Kidney (tissue), 14 donors: ENCODE data around the gene TESPA1. TPM values are rescaled to one million over a fixed set of nuclear protein-coding genes. Genes with fewer than 3 reads are reported as not detected.

Source experiments
- DNase-seq, 5 donors: peaks; one replicate each; pipeline ENCODE4 v3.0.0-alpha.2; 2013 to 2020
- FAIRE-seq: peaks from 2 replicates; lab custom pipeline; 2012; peaks lifted over from hg19 to GRCh38; lab: Jason Lieb, UNC
- H3K27ac ChIP-seq, 2 donors: one replicate each; pipeline ENCODE4 v1.7.0; 2013; ENCODE audit warnings: low read depth in 2 of 2, low read length in 2 of 2, inconsistent platforms in 1 of 2
- H3K27me3 ChIP-seq: one replicate; pipeline ENCODE4 v1.7.1; 2013; ENCODE audit warnings: low read length, inconsistent platforms; ENCODE audit not compliant: control insufficient read depth, insufficient read depth
- H3K36me3 ChIP-seq, 3 donors: one replicate each; pipeline versions ENCODE4 v1.7.0 to v1.7.1; 2013; ENCODE audit warnings: low read length in 3 of 3, control low read depth in 1 of 3, inconsistent platforms in 1 of 3; ENCODE audit not compliant: insufficient read depth in 3 of 3, control insufficient read depth in 2 of 3
- H3K4me1 ChIP-seq, 3 donors: one replicate each; pipeline versions ENCODE4 v1.7.0 to v1.7.1; 2013; ENCODE audit warnings: low read length in 3 of 3, inconsistent platforms in 1 of 3, low read depth in 1 of 3; ENCODE audit not compliant: control insufficient read depth in 2 of 3, insufficient read depth in 2 of 3
- H3K4me3 ChIP-seq, 3 donors: one replicate each; pipeline versions ENCODE4 v1.7.0 to v1.8.1; 2013; ENCODE audit warnings: low read length in 3 of 3, control low read depth in 1 of 3, inconsistent platforms in 1 of 3
- H3K9ac ChIP-seq, 3 donors: one replicate each; pipeline versions ENCODE4 v1.7.0 to v1.7.1; 2013; ENCODE audit warnings: low read length in 3 of 3, control low read depth in 1 of 3, inconsistent platforms in 1 of 3
- H3K9me3 ChIP-seq, 3 donors: one replicate each; pipeline versions ENCODE4 v1.7.0 to v1.7.1; 2013; ENCODE audit warnings: low read length in 3 of 3, control low read depth in 1 of 3, inconsistent platforms in 1 of 3; ENCODE audit not compliant: control insufficient read depth in 2 of 3, insufficient read depth in 1 of 3
- intact Hi-C: fragments of 100-400 bp; cut with DNase I; formaldehyde crosslinking; loops from one replicate; pipeline ENCODE4 v1.11.1; 2022
- polyA plus RNA-seq: library from polyadenylated mRNA; stranded (reverse); fragments of 350-450 nt; fragmentation: Illumina TruSeq; extraction: RNeasy Lipid Tissue Mini Kit (QIAGEN cat#74804); gene quantifications from one replicate; pipeline ENCODE4 v1.2.3, GENCODE V29; 2014; ENCODE audit warnings: low read depth, low replicate concordance; ENCODE audit not compliant: insufficient read depth
- total RNA-seq: library from RNA; stranded (reverse); fragmentation: NEBNext Ultra II Directional; extraction: Animal tissue kit (Norgen Biotek cat#: 25700); gene quantifications from one replicate; pipeline ENCODE4 v1.2.1, GENCODE V29; 2021
- TF ChIP-seq, protein P1 (sequence below): IDR thresholded peaks from 3 replicates; pipeline ENCODE4 v1.5.1; 2012; ENCODE audit warnings: mild to moderate bottlenecking, moderate library complexity, borderline replicate concordance; ENCODE audit not compliant: insufficient read depth; ENCODE audit errors: extremely low read depth
- donor health status: control.
- donor health status: control.
- donor health status: control.
- donor health status: control.
- donor health status: control.
- donor health status: DM: yes; HTN: yes; CAD: no.
- donor health status: Normal renal cell carcinoma (clear cell type).

TESPA1 gene
- total and polyA plus RNA-seq, 2 donors from 2014 or later, result 4.9 TPM; not detected in 1

DNA sequence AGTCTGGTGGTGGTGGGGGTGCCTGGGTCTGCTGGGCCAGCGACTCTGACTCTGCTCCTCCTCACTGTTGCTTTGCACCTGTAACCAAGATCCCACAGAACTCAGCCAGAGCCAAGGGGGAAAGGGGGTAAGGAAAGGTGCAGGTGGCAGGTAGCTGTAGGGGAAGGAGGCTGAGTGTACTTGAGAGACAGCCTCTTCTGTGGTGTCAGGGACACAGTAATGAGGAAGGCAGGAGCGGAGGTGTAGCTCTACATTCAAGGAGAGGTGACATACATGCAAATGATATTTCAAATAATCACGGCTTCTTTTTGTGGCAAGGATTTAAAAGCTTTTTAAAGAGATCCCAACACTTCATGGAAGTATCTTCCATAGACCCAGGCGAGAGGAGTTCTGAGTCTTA, 23.4 kb downstream of the TESPA1 start:
- Histone ChIP-seq H3K9ac (no peak overlapping the region), H3K9me3 (no peaks in the 10 kb centered on the region), H3K27me3 (no peaks in the 10 kb centered on the region), H3K4me3 (no peak overlapping the region), H3K4me1 (no peaks in the 10 kb centered on the region), H3K27ac (no peak overlapping the region), H3K36me3 (no peaks in the 10 kb centered on the region)
- DNase-seq (no peak), FAIRE-seq (no peak)
- intact Hi-C loops, result loop anchor here (10.0 kb wide), 1 partner anchor 376 kb away; the partner anchor contains the start of gene PPP1R1A
- TF ChIP-seq, protein P1, sequence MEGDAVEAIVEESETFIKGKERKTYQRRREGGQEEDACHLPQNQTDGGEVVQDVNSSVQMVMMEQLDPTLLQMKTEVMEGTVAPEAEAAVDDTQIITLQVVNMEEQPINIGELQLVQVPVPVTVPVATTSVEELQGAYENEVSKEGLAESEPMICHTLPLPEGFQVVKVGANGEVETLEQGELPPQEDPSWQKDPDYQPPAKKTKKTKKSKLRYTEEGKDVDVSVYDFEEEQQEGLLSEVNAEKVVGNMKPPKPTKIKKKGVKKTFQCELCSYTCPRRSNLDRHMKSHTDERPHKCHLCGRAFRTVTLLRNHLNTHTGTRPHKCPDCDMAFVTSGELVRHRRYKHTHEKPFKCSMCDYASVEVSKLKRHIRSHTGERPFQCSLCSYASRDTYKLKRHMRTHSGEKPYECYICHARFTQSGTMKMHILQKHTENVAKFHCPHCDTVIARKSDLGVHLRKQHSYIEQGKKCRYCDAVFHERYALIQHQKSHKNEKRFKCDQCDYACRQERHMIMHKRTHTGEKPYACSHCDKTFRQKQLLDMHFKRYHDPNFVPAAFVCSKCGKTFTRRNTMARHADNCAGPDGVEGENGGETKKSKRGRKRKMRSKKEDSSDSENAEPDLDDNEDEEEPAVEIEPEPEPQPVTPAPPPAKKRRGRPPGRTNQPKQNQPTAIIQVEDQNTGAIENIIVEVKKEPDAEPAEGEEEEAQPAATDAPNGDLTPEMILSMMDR, result no peak

DNA sequence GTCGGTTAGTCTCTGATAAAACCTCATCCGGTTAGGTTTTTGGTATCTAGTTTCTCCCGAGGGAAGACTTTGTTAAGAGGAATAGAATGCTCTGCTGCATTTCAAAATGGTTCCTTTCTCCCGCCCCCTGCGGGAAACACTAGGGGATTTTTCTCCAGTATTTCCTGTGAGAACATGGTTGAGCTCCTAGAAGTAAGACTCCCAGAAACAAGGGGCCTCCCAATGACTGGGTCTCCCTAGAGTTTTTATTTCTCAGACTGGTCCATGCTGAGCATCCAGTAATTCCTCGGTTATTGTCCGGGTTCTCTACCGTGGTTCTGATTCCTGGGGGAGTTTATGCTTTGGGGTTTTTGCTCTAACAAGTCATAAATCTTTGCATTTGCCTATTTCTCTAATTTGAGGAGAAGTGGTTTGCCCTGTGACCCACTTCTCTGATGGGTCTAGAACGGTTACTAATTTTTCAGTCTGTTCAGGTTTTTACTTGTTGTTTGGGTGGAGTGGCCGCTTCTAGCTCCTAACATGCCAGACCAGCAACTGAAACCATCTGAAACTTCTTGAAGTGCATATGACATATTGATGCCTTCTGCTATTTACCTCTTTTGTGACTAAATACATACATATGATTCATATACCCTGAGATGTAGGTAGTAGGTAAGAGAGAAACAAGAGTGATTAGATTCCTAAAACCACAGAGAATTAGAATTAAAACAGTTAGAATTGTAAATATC, 25.1 kb downstream of the TESPA1 start:
- Histone ChIP-seq H3K9me3 (no peaks in the 10 kb centered on the region), H3K36me3 (no peaks in the 10 kb centered on the region), H3K4me3 (no peak overlapping the region), H3K27ac (no peak overlapping the region), H3K9ac (no peak overlapping the region), H3K27me3 (no peaks in the 10 kb centered on the region), H3K4me1 (no peaks in the 10 kb centered on the region)
- TF ChIP-seq, protein P1, result no peak
- intact Hi-C loops, result loop anchor here (10.0 kb wide), 2 partner anchors 205 to 375 kb away; partner anchors contain the start of gene PPP1R1A
- DNase-seq (no peak), FAIRE-seq (no peak)

- H3K9ac ChIP-seq, result no peak overlapping the region
- no peak overlapping the region for H3K4me3 ChIP-seq
- no peak overlapping the region for H3K27ac ChIP-seq
- no peaks in the 10 kb centered on the region for H3K36me3 ChIP-seq
- H3K4me1 ChIP-seq, result no peaks in the 10 kb centered on the region
- H3K9me3 ChIP-seq, result no peaks in the 10 kb centered on the region
- intact Hi-C loops, result loop anchor here (10.0 kb wide), 1 partner anchor 203 kb away; no protein-coding TSS in a partner anchor
- TF ChIP-seq, protein P1, result peak; percentile 73
- peak in 4 of 5 donors; percentile 50 to 84 (median 77) for DNase-seq
- H3K27me3 ChIP-seq, result no peaks in the 10 kb centered on the region
- peak; percentile 92 for FAIRE-seq
Measured at GRCh38 chr12:54958048-54958658, 26.4 kb downstream of the TESPA1 start.
